HepG2 (cell line): Measurements from ENCODE around the gene PLA2G4D. TPM values are rescaled to one million over a fixed set of nuclear protein-coding genes. Genes with fewer than 3 reads are reported as not detected.

Source experiments
- ATAC-seq: fragments of 200-7000 bp; cut with Tn5 transposase; 3 replicates; pipeline ENCODE4 v1.9.1; 2020; ENCODE audit warnings: mild to moderate bottlenecking, moderate library complexity
- BruUV-seq: library from RNA; stranded (reverse); fragments of 400-500 nt; replicated peaks from 2 replicates; lab custom pipeline; 2021; lab: Mats Ljungman, UMichigan
- CTCF ChIA-PET: fragments of 300-600 bp; formaldehyde crosslinking; extraction: SDS; loops from one replicate; lab custom pipeline; 2021; ENCODE audit warnings: low total read pairs, inconsistent platforms, low intra/inter-chr PET ratio; lab: Yijun Ruan, JAX
- POLR2A ChIA-PET: fragments of 350-600 bp; sonication (Branson Sonifier 250); formaldehyde crosslinking; loops from one replicate; lab custom pipeline; 2020; ENCODE audit warnings: antibody characterized with exemption, inconsistent platforms; lab: Yijun Ruan, JAX
- DNase-seq: peaks from one replicate; pipeline ENCODE4 v3.0.0-alpha.2; 2015; ENCODE audit warnings: low spot score
- FAIRE-seq: peaks from 3 replicates; lab custom pipeline; 2011; peaks lifted over from hg19 to GRCh38; lab: Jason Lieb, UNC
- H2AFZ ChIP-seq: one replicate; pipeline ENCODE4 v1.6.1; 2011; ENCODE audit warnings: low read length, inconsistent platforms
- H3K27ac ChIP-seq: fragments of 300-600 bp; 3 replicates; pipeline ENCODE4 v1.8.0; 2011; ENCODE audit warnings: mixed run types, mild to moderate bottlenecking, mixed read lengths, low read length, inconsistent platforms; ENCODE audit not compliant: insufficient read depth; ENCODE audit errors: extremely low read length
- H3K27me3 ChIP-seq, 2 experiments: fragments of 200-600 bp in 1 of 2; 2 replicates in 1 of 2; 3 replicates in 1 of 2; pipeline versions ENCODE4 v1.6.0 to v1.8.0; 2011; ENCODE audit warnings: low read length in 2 of 2, mild to moderate bottlenecking in 2 of 2, moderate library complexity in 2 of 2, inconsistent platforms in 1 of 2; ENCODE audit not compliant: insufficient read depth in 2 of 2, control insufficient read depth in 1 of 2
- H3K36me3 ChIP-seq, 2 experiments: fragments of 200-600 bp in 1 of 2; replicated peaks in 1 of 2; 2 replicates in 1 of 2; 3 replicates in 1 of 2; pipeline versions ENCODE4 v1.5.1 to v1.8.0; 2011; ENCODE audit warnings: low read length in 2 of 2, inconsistent platforms in 1 of 2; ENCODE audit not compliant: insufficient read depth in 2 of 2, control insufficient read depth in 1 of 2
- H3K4me1 ChIP-seq: 2 replicates; pipeline ENCODE4 v1.5.1; 2012; ENCODE audit warnings: low read length, inconsistent platforms; ENCODE audit not compliant: insufficient read depth
- H3K4me2 ChIP-seq: 2 replicates; pipeline ENCODE4 v1.6.0; 2011; ENCODE audit warnings: low read depth, low read length, inconsistent platforms
- H3K4me3 ChIP-seq, 3 experiments: fragments of 200-600 bp in 1 of 3; sonication (generic), shearing (Covaris generic) in 1 of 3; replicated peaks in 1 of 3; 2 replicates each; pipeline ENCODE4 v1.5.1; 2011 to 2016; ENCODE audit warnings: low read length in 3 of 3, inconsistent platforms in 2 of 3, low read depth in 2 of 3, mild to moderate bottlenecking in 2 of 3, control low read depth in 1 of 3, mixed read lengths in 1 of 3; ENCODE audit not compliant: insufficient read depth in 1 of 3
- H3K79me2 ChIP-seq: one replicate; pipeline ENCODE4 v1.6.1; 2011; ENCODE audit warnings: low read length, inconsistent platforms; ENCODE audit not compliant: insufficient read depth
- H3K9ac ChIP-seq: 2 replicates; pipeline ENCODE4 v1.6.0; 2011; ENCODE audit warnings: mild to moderate bottlenecking, low read depth, low read length, inconsistent platforms; ENCODE audit not compliant: insufficient read depth
- H3K9me3 ChIP-seq: 2 replicates; pipeline ENCODE4 v1.5.1; 2012; ENCODE audit warnings: mild to moderate bottlenecking, low read length
- H4K20me1 ChIP-seq: 2 replicates; pipeline ENCODE4 v1.6.0; 2011; ENCODE audit warnings: inconsistent platforms, mild to moderate bottlenecking, low read length, moderate library complexity; ENCODE audit not compliant: insufficient read depth
- TBX2 ChIP-seq: sonication (generic); formaldehyde crosslinking; IDR thresholded peaks from 2 replicates; pipeline ENCODE4 v1.5.0; 2020; ENCODE audit warnings: missing genetic modification reagents, mild to moderate bottlenecking, borderline replicate concordance
- TOPORS ChIP-seq: sonication (generic); formaldehyde crosslinking; IDR thresholded peaks from 2 replicates; pipeline ENCODE4 v1.8.0; 2023; ENCODE audit warnings: mild to moderate bottlenecking, missing genetic modification reagents
- WGBS: methylation state at CpG from one replicate; pipeline ENCODE4 v1.1.6; 2017; ENCODE audit warnings: low lambda C conversion rate; 5-methylcytosine and 5-hydroxymethylcytosine counted together
- in situ Hi-C: cut with HindIII; loops from 2 replicates; pipeline ENCODE4 v1.10.0; 2017; ENCODE audit warnings: low pct_unique_long_range_greater_than_20kb; ENCODE audit not compliant: extremely low pct_ligation_motif_present
- intact Hi-C: fragments of 100-400 bp; cut with micrococcal nuclease; formaldehyde crosslinking; loops from one replicate; pipeline ENCODE4 v1.10.0; 2022; ENCODE audit not compliant: unreplicated experiment
- polyA plus RNA-seq, 8 experiments: library from polyadenylated mRNA; depleted of rRNA in 3 of 8; stranded (reverse) in 7 of 8; unstranded in 1 of 8; fragments of >200 nt; fragmentation: Illumina TruSeq in 4 of 8; extraction: Trizol in 4 of 8; gene quantifications; 2 replicates each; pipeline versions ENCODE4 v1.2.1 to v1.2.3, GENCODE V29; 2011 to 2016; ENCODE audit warnings: low read depth in 4 of 8, missing spikeins in 1 of 8, mixed read lengths in 1 of 8; ENCODE audit not compliant: insufficient read depth in 1 of 8
- total RNA-seq, 5 experiments: library from RNA; depleted of rRNA; stranded (reverse); fragments of >200 nt; fragmentation: Illumina TruSeq; extraction: Trizol; gene quantifications; 2 replicates each; pipeline ENCODE4 v1.2.3, GENCODE V29; 2016; ENCODE audit warnings: low read depth in 1 of 5
- TF ChIP-seq, protein P1 (sequence below): sonication (generic); formaldehyde crosslinking; IDR thresholded peaks from 2 replicates; pipeline ENCODE4 v1.4.0; 2020; ENCODE audit warnings: missing genetic modification reagents

Gene PLA2G4D
- total and polyA plus RNA-seq, 2 of the 13 experiments (the other 11 are each of a cell fraction or from before 2014, with no cell fraction given), result 0.04 to 0.21 TPM

DNA sequence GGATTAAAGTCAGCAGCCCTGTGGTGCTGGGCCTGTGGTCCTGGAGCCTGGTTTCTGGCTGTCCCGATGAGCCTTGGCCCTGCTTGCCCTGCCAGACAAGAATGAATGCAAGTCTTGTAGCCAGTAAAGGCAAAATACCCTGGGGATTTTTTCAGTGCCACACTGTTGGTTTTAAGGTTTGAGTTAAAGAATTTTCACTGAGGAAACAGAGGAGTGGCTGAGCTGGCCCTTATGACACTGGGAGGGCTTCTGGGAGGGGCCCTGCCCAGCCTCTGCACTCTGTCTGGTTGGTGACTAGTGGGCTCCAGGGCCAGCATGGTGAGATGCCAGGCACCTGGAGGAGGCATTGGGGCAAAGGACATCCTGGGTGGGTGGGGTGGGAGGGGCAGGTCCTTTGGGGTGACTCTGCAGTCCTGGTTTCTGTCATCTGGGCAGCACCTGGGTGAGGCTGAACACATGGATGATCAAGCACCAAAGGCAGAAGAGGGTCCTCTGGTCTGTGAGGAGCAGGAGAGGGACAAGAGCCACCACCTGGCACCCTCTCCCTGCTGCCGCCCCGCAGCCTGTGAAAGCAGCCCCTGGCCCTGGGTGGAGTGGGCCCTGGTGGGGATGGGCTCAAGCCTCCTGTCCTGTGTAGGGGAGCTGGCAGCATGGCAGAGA lies 61.0 kb downstream of the PLA2G4D start:
- peaks cover 0 to 7% of the 10 kb centered on the region in 2 experiments; a peak in 1 of 5 replicates for H3K27me3 ChIP-seq
- BruUV-seq, result no TSS peak
- ATAC-seq, result no peak
- DNase-seq, result no peak
- H3K4me3 ChIP-seq, result no peak overlapping the region
- ChIA-PET CTCF (no interaction called here), POLR2A (no interaction called here)
- TF ChIP-seq, protein P1, sequence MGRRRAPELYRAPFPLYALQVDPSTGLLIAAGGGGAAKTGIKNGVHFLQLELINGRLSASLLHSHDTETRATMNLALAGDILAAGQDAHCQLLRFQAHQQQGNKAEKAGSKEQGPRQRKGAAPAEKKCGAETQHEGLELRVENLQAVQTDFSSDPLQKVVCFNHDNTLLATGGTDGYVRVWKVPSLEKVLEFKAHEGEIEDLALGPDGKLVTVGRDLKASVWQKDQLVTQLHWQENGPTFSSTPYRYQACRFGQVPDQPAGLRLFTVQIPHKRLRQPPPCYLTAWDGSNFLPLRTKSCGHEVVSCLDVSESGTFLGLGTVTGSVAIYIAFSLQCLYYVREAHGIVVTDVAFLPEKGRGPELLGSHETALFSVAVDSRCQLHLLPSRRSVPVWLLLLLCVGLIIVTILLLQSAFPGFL (CRISPR knock-in tag), result no peak
- no peak for TF ChIP-seq TBX2 (CRISPR knock-in tag)
- H2AFZ ChIP-seq, result no peak overlapping the region
- H3K9me3 ChIP-seq, result 0 out of 2 replicates have a peak, but pooled peaks cover 4% of the 10 kb centered on the region
- in situ Hi-C loops (no loop called here), intact Hi-C loops (no loop called here)
- H3K36me3 ChIP-seq, result no peaks in the 10 kb centered on the region
- no peak overlapping the region for H3K27ac ChIP-seq
- H3K4me1 ChIP-seq, result peaks cover 36% of the 10 kb centered on the region
- no peak for FAIRE-seq
- no CpG with 5 or more reads among the region's 3 CpGs for WGBS
- no peak overlapping the region for H3K9ac ChIP-seq
- no peaks in the 10 kb centered on the region for H3K79me2 ChIP-seq
- H3K4me2 ChIP-seq, result no peak overlapping the region
- H4K20me1 ChIP-seq, result no peaks in the 10 kb centered on the region

DNA sequence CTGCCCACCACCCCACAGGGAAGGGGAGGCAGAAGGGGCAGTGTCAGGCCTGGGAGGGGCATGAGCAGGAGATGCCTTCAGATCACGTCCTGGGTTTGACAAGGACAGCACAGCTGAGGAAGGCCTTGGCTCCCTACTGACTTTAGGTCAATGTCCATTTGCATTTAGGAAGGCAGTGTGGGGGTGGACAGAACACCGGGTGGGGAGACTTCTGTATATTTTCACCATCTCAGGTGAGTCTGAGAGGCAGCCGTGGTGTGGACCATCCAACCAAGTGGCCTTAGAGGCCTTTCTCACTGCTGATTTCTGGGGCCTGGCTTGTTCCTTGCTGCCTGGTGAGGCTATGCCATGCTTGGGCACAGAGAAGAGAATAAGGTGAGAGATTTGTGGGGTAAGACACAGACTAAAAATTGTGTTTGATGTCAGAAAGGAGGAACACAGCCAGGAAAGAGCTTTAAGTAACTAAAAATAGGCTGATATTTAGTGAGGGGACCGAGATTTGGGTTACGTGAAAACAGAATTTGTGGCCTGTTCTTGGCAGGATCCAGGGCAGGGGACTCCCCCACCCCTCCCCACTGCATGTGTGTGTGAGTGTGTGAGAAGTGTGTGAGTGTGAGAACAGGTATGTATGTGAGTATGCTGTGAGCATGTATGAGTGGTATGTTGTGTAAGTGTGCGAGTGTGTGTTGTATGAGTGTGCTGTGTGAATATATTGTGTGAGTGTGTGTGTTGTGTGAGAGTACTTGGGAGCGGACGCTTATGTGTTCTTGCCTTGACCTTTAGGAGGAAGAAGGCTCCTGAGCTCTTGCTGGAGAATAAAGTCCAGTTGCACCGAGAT lies 61.8 kb downstream of the PLA2G4D start:
- no peak for DNase-seq
- CTCF ChIA-PET, result no interaction called here

More for the DNA sequence above, 61.8 kb downstream of the PLA2G4D start:
- H3K9me3 ChIP-seq, result 0 out of 2 replicates have a peak, but pooled peaks cover 4% of the 10 kb centered on the region
- ATAC-seq, result no peak
- H3K36me3 ChIP-seq, result no peaks in the 10 kb centered on the region
- H3K9ac ChIP-seq, result no peak overlapping the region
- H2AFZ ChIP-seq, result no peak overlapping the region
- POLR2A ChIA-PET, result no interaction called here
- no peak overlapping the region for H3K27ac ChIP-seq
- H3K27me3 ChIP-seq, result peaks cover 0 to 8% of the 10 kb centered on the region in 2 experiments; a peak in 1 of 5 replicates
- no peak overlapping the region for H3K4me3 ChIP-seq
- H3K79me2 ChIP-seq, result no peaks in the 10 kb centered on the region
- WGBS, result 49% methylated on average over 8 of the region's 9 CpGs
- no peaks in the 10 kb centered on the region for H4K20me1 ChIP-seq
- TF ChIP-seq TOPORS (CRISPR knock-in tag), result no peak
- intact Hi-C loops (no loop called here), in situ Hi-C loops (no loop called here)
- no peak for FAIRE-seq
- H3K4me2 ChIP-seq, result no peak overlapping the region
- BruUV-seq, result no TSS peak
- H3K4me1 ChIP-seq, result peaks cover 36% of the 10 kb centered on the region
